ENCODE measurements around the gene CEP57. TPM values are rescaled to one million over a fixed set of nuclear protein-coding genes. Genes with fewer than 3 reads are reported as not detected.
"Not testable (repeated sequence)": the region's sequence is repeated elsewhere in the genome, so short reads cannot be mapped to it uniquely, and the experiment has no call there.

The CEP57 gene
- total RNA-seq, 1 donor from 2014 or later, result 31.3 TPM

- no peak for DNase-seq (ENCODE audit: extremely low spot score, unreplicated experiment)
- TF ChIP-seq CTCF (IDR thresholded peaks at IDR 0.05), result no peak
- no peaks in the 10 kb centered on the region for H3K27me3 Mint-ChIP-seq (ENCODE audit: unreplicated experiment)
- no peaks in the 10 kb centered on the region for H3K4me1 Mint-ChIP-seq (ENCODE audit: unreplicated experiment)
- H3K4me3 Mint-ChIP-seq (ENCODE audit: unreplicated experiment), result no peak overlapping the region
- peaks cover 10% of the 10 kb centered on the region for H3K9me3 Mint-ChIP-seq (ENCODE audit: unreplicated experiment)
- no peak overlapping the region for H3K27ac Mint-ChIP-seq (ENCODE audit: unreplicated experiment)
- H3K36me3 Mint-ChIP-seq (ENCODE audit: unreplicated experiment), result peaks cover 44% of the 10 kb centered on the region
These were observed 13.7 kb downstream of the CEP57 start for GRCh38 chr11:95803973-95804372.

- no peak for TF ChIP-seq CTCF (IDR thresholded peaks at IDR 0.05)
- no peaks in the 10 kb centered on the region for H3K27me3 Mint-ChIP-seq (ENCODE audit: unreplicated experiment)
- H3K36me3 Mint-ChIP-seq (ENCODE audit: unreplicated experiment), result peaks cover 31% of the 10 kb centered on the region
- H3K4me3 Mint-ChIP-seq (ENCODE audit: unreplicated experiment), result no peak overlapping the region
- DNase-seq (ENCODE audit: extremely low spot score, unreplicated experiment), result no peak
- H3K9me3 Mint-ChIP-seq (ENCODE audit: unreplicated experiment), result peaks cover 17% of the 10 kb centered on the region
- no peak overlapping the region for H3K27ac Mint-ChIP-seq (ENCODE audit: unreplicated experiment)
- H3K4me1 Mint-ChIP-seq (ENCODE audit: unreplicated experiment), result no peaks in the 10 kb centered on the region
These were observed 15.6 kb downstream of the CEP57 start for GRCh38 chr11:95805869-95806268.

GRCh38 chr11:95806464-95806863, 16.2 kb downstream of the CEP57 start:
- Mint-ChIP-seq H3K9me3 (ENCODE audit: unreplicated experiment) (peaks cover 17% of the 10 kb centered on the region), H3K36me3 (ENCODE audit: unreplicated experiment) (peaks cover 30% of the 10 kb centered on the region)
- not testable (repeated sequence) for H3K4me3 Mint-ChIP-seq (ENCODE audit: unreplicated experiment); H3K4me1 Mint-ChIP-seq (ENCODE audit: unreplicated experiment); H3K27ac Mint-ChIP-seq (ENCODE audit: unreplicated experiment); H3K27me3 Mint-ChIP-seq (ENCODE audit: unreplicated experiment); DNase-seq (ENCODE audit: extremely low spot score, unreplicated experiment)

GRCh38 chr11:95811052-95811451, 20.8 kb downstream of the CEP57 start:
- not testable (repeated sequence) for DNase-seq (ENCODE audit: extremely low spot score, unreplicated experiment); H3K27me3 Mint-ChIP-seq (ENCODE audit: unreplicated experiment); H3K4me1 Mint-ChIP-seq (ENCODE audit: unreplicated experiment); H3K4me3 Mint-ChIP-seq (ENCODE audit: unreplicated experiment); H3K27ac Mint-ChIP-seq (ENCODE audit: unreplicated experiment)
- Mint-ChIP-seq H3K9me3 (ENCODE audit: unreplicated experiment) (peaks cover 17% of the 10 kb centered on the region), H3K36me3 (ENCODE audit: unreplicated experiment) (peaks cover 31% of the 10 kb centered on the region)

- Mint-ChIP-seq H3K4me1 (ENCODE audit: unreplicated experiment) (peaks cover 2% of the 10 kb centered on the region), H3K27ac (ENCODE audit: unreplicated experiment) (no peak overlapping the region), H3K9me3 (ENCODE audit: unreplicated experiment) (no peaks in the 10 kb centered on the region), H3K4me3 (ENCODE audit: unreplicated experiment) (no peak overlapping the region), H3K27me3 (ENCODE audit: unreplicated experiment) (no peaks in the 10 kb centered on the region), H3K36me3 (ENCODE audit: unreplicated experiment) (peaks cover 48% of the 10 kb centered on the region)
- no peak for DNase-seq (ENCODE audit: extremely low spot score, unreplicated experiment)
- TF ChIP-seq CTCF (IDR thresholded peaks at IDR 0.05), result no peak
These were observed 25.7 kb downstream of the CEP57 start for GRCh38 chr11:95816037-95816436.

- H3K27me3 Mint-ChIP-seq (ENCODE audit: unreplicated experiment), result no peaks in the 10 kb centered on the region
- H3K4me1 Mint-ChIP-seq (ENCODE audit: unreplicated experiment), result peaks cover 5% of the 10 kb centered on the region
- no peaks in the 10 kb centered on the region for H3K9me3 Mint-ChIP-seq (ENCODE audit: unreplicated experiment)
- no peak for TF ChIP-seq CTCF (IDR thresholded peaks at IDR 0.05)
- no peak for DNase-seq (ENCODE audit: extremely low spot score, unreplicated experiment)
- no peak overlapping the region for H3K4me3 Mint-ChIP-seq (ENCODE audit: unreplicated experiment)
- peaks cover 65% of the 10 kb centered on the region for H3K36me3 Mint-ChIP-seq (ENCODE audit: unreplicated experiment)
- no peak overlapping the region for H3K27ac Mint-ChIP-seq (ENCODE audit: unreplicated experiment)
These were observed 31.3 kb downstream of the CEP57 start for GRCh38 chr11:95821640-95822039.
